ENCODE measurements around the gene NFATC2IP.

GRCh38 chr16:28913946-28914724 is 36.6 kb upstream of the NFATC2IP start:
- TF ChIP-seq CTCF (IDR thresholded peaks at IDR 0.05) (no peak), POLR2A (IDR thresholded peaks at IDR 0.05) (no peak), POLR2AphosphoS5 (IDR thresholded peaks at IDR 0.05) (no peak)
